Choroid plexus epithelial cell (primary cell): ENCODE results near the gene MDP1.

ENCODE experiments used
- DNase-seq: peaks from one replicate; pipeline ENCODE4 v3.0.0-alpha.2; 2010; ENCODE audit warnings: low read depth
- H3K4me3 ChIP-seq: 2 replicates; pipeline ENCODE4 v1.5.1; 2011; ENCODE audit warnings: low read depth, mild to moderate bottlenecking, control low read depth, low read length, moderate library complexity
- TF ChIP-seq, protein P1 (sequence below): conservative IDR thresholded peaks from 2 replicates; pipeline ENCODE4 v1.5.1; 2011; ENCODE audit warnings: low read depth, mild to moderate bottlenecking, control low read depth, inconsistent platforms, low read length, moderate library complexity

MDP1 gene

GRCh38 chr14:24240110-24240918 lies 24.4 kb upstream of the MDP1 start:
- H3K4me3 ChIP-seq: no peak overlapping the region
- DNase-seq: no peak
- TF ChIP-seq, protein P1, sequence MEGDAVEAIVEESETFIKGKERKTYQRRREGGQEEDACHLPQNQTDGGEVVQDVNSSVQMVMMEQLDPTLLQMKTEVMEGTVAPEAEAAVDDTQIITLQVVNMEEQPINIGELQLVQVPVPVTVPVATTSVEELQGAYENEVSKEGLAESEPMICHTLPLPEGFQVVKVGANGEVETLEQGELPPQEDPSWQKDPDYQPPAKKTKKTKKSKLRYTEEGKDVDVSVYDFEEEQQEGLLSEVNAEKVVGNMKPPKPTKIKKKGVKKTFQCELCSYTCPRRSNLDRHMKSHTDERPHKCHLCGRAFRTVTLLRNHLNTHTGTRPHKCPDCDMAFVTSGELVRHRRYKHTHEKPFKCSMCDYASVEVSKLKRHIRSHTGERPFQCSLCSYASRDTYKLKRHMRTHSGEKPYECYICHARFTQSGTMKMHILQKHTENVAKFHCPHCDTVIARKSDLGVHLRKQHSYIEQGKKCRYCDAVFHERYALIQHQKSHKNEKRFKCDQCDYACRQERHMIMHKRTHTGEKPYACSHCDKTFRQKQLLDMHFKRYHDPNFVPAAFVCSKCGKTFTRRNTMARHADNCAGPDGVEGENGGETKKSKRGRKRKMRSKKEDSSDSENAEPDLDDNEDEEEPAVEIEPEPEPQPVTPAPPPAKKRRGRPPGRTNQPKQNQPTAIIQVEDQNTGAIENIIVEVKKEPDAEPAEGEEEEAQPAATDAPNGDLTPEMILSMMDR: no peak

- TF ChIP-seq, protein P1: no peak
- no peak for DNase-seq
- H3K4me3 ChIP-seq: no peak overlapping the region
Measured at GRCh38 chr14:24238527-24239037, 22.7 kb upstream of the MDP1 start.

GRCh38 chr14:24238123-24238522 lies 22.3 kb upstream of the MDP1 start:
- TF ChIP-seq, protein P1: no peak
- DNase-seq: no peak
- no peak overlapping the region for H3K4me3 ChIP-seq

- H3K4me3 ChIP-seq: no peak overlapping the region
- DNase-seq: no peak
- TF ChIP-seq, protein P1: no peak
Measured at GRCh38 chr14:24237463-24237955, 21.6 kb upstream of the MDP1 start.

DNA sequence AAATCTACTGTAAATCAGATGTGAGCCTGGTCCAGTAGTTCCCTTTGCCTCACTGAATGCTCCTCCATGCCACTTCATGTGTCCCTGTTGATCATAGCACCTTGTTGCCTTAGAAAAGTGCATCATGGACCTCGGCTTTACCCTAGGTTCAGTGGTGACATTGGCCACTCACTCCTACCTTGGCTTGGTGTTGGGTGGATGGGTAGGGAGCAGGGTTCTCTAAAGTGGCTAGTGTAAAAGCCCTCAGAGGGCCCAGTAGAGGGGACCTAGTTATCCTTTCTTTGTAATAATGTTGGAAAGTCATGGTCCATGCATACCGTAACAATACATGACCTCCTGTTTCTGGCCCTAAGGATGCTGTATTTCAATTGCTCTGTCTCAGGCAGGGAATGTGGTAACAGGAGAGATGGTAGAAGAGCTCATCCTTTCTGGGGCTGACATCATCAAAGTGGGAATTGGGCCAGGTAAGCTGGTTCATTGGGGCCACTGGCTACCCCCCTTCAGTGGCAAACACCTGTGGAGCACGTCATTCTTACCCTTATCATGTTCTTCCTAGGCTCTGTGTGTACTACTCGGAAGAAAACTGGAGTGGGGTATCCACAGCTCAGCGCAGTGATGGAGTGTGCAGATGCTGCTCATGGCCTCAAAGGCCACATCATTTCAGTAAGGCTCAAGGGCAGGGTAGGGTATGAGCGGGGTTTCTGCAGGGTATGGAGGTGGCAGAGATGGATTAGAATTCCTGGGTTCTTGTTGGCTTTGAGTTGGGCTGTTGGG lies 21.0 kb upstream of the MDP1 start:
- TF ChIP-seq, protein P1: no peak
- DNase-seq: no peak
- H3K4me3 ChIP-seq: no peak overlapping the region

DNA sequence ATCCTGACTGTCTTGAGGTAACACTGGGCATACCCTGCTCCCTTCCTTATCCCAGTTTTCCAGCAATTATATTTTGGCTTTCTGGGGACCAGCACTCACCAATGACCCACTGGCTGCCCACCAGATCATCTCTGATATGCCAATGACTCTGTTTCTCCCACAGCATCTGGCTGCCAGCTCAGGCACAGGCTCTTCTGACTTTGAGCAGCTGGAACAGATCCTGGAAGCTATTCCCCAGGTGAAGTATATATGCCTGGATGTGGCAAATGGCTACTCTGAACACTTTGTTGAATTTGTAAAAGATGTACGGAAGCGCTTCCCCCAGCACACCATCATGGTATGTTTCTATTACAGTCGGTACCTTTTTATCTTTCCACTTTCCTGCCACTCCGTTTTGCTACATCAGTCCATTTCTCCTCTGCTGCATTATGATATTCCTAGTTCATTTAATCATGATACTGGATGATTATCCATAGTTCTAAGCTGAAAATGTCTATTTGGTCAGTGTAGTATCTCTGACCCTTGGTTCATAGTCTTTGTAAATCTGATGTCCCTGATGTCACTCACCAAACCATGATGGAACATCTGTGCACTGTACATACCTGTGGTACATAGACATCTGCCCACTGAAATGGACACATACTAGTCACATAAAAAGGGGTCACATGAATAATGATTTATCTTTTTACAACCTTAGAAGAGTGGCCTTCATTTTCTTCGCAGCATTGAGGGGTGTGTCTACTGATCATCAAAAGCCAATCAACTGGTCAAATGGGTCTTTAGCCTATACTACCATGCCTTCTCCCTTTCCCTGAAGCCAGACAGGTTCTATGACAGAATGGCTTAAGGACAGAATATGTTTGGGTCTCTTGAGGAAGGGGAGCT lies 20.2 kb upstream of the MDP1 start:
- TF ChIP-seq, protein P1: no peak
- DNase-seq: no peak
- no peak overlapping the region for H3K4me3 ChIP-seq
